ENCODE data around the gene GALNS. TPM values are rescaled to one million over a fixed set of nuclear protein-coding genes. Genes with fewer than 3 reads are reported as not detected.

Gene GALNS
- total RNA-seq, 2 donors from 2014 or later, result 37.6 to 73.0 TPM

DNA sequence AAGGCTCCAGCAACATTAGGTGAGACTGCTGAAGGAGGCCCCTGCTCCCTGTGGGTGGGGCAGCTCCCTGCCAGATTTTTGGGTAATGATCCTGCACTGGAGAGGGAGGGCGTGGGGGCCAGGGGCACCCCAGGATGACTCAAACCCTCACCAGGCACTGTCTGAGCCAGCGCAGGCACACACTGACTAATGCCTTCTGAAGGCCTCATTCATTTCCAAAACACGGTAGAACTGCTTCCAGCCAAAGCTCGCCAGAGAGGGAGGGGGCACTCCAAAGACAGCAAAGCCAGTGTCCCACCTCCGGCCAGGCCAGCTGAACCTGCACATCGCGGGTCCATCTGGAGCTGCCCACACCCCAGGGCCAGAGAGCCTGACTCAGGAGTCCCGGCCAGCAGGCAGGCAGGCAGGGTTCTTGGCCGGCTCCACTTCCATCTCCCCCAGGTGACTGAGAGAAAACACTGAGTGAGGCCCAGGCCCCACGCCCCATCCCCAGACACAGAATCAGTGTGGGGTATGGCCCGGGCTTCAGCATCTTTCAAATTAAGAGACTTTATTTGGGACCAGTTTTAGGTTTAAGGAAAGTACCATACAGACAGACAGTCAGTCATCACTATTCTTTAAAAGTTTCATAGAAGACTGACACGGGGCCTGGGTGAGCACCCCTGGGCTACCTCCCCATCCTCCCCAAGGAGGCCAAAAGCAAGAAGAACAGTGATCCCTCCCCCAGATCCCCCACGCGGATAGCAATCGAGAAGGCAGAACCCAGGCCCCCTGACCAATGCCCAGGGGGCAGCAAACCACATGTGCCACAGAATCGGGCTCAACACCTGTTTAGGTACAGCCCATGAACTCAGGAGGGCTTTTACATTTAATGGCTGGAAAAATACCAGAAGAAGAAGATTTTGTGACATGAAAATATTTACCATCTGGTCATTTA lies 74.0 kb downstream of the GALNS start:
- Mint-ChIP-seq H3K27me3 (no peaks in the 10 kb centered on the region), H3K4me1 (peaks cover 21% of the 10 kb centered on the region), H3K36me3 (ENCODE audit: low read depth) (peaks cover 22% of the 10 kb centered on the region), H3K4me3 (peak overlapping the region; percentile 87), H3K27ac (peak overlapping the region; percentile 89), H3K9me3 (no peaks in the 10 kb centered on the region)
- ATAC-seq (replicated peaks), result peak; percentile 81

DNA sequence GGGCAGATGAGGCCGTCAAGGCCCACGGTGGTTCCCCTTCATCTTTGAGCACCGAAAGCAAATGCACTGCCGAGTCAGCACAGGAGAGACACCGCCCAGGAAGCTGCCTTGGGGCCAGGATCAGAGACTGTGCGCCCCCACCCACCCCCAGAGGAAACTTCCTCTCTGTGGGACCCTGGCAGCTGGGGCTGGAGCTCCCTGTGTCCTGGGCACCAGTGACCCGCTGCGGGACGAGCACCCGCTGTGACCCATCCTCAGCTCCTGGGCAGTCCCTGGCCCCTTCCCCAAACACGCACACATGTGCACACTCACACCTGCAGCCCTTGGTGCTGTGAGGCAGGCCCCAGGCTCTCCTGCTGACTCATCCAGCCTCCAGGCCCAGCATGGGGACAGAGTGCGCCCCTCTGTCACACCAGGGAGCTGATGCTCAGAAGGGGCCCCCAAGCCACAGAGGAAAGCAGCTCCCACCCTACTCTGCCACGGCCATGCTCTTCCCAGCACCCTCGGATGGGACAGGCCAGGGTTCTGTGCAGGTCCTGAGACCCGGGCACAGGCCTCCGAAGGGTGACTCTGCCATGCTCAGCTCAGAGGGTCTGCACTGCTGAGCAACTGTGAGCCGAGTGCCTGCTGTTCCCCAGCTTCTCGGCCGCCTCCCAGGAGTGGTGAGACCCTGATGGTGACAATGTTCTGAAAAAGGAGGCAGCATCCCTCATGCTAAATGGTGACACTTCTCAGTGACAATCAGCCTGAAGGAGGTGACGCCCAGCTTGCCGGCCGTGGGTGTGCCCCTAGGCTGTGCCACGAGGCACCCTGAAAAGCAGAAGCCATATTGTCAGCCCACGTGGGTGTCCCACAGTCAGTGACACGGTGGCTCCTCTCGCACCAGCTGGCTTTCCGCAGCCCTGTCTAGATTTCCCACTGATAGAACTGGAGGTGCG lies 75.3 kb downstream of the GALNS start:
- peak overlapping the region; percentile 89 for H3K27ac Mint-ChIP-seq
- ATAC-seq (replicated peaks), result peak; percentile 51
- no peaks in the 10 kb centered on the region for H3K27me3 Mint-ChIP-seq
- no peaks in the 10 kb centered on the region for H3K9me3 Mint-ChIP-seq
- H3K4me3 Mint-ChIP-seq, result peak overlapping the region; percentile 87
- peaks cover 33% of the 10 kb centered on the region for H3K36me3 Mint-ChIP-seq (ENCODE audit: low read depth)
- peaks cover 21% of the 10 kb centered on the region for H3K4me1 Mint-ChIP-seq

DNA sequence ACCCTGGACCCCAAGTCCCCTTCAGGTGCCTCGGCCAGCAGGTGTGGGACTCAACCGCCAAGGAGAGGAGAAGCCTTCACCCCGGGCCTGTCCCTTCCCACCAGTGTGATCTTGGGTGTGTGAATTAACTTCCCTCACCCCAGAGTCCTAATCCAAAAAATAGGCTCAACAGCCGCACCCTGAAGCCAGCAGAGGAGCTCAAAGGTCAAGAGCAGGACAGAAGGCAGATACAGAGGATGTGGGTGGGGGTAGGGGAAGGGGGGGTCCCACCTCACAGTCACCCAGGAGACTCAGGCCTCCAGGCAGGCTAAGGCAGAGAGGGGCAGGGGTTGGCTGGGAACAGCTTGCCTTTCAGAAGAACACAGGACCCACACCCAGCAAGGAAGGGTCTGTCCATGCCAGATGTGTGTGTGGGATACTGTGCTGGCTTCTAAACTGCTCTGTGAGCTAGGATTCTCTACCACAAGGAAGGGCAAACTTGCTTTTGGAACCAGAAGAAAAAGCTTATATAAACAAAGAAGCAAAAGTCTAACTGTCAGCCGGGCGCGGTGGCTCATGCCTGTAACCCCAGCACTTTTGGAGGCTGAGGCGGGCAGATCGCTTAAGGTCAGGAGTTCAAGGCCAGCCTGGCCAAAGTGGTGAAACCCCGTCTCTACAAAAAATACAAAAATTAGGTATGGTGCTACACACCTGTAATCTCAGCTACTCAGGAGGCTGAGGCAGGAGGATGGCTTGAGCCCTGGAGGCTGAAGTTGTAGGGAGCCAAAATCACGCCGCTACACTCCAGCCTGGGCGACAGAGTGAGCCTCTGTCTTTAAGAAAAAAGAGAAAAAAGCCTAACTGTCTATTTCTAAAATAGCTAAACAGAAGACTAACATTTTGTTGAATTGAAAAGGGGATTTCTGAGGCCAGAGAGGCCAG lies 76.3 kb downstream of the GALNS start:
- no peak for ATAC-seq (replicated peaks)
- Mint-ChIP-seq H3K27me3 (no peaks in the 10 kb centered on the region), H3K36me3 (ENCODE audit: low read depth) (peaks cover 39% of the 10 kb centered on the region), H3K4me1 (peaks cover 21% of the 10 kb centered on the region), H3K27ac (peak overlapping the region; percentile 89), H3K4me3 (peak overlapping the region; percentile 87), H3K9me3 (no peaks in the 10 kb centered on the region)

DNA sequence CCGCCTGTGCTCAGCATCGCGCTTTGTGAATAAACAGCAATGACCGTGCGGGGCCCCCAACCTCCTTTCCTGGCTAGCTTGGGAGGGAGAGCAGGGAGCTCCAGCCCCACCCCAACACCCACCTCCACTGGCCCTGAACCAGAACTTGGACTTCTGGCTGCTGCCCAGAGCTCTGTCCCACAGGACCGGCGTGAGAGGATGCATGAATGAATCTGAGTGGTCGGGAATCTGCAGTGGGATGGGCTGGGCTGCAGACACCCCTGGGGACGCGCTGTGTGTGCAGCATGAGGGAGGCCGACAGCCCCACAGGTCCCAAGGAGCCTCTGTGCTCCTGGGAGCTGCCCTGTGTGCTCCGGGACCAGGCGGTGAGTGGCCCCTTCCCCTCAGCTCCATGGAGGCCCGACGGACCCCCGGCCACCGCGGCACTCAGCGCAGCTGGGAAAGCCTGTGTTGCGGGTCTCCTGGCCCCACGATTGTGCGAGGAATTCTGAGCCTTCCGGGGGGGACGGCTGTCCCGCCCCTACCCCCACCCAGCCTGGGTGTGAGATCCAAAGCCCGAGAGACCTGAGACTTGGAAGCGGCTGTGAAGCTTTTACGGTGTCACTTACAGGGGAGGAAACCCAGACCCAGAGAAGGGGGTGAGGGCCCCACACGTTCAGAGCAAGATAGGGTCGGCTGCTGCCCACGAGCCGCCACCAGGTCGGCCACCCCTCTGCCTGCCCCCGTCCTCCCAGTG lies 77.2 kb downstream of the GALNS start:
- peaks cover 39% of the 10 kb centered on the region for H3K36me3 Mint-ChIP-seq (ENCODE audit: low read depth)
- H3K4me3 Mint-ChIP-seq, result peak overlapping the region; percentile 87
- no peaks in the 10 kb centered on the region for H3K27me3 Mint-ChIP-seq
- H3K4me1 Mint-ChIP-seq, result peaks cover 24% of the 10 kb centered on the region
- ATAC-seq (replicated peaks), result no peak
- H3K9me3 Mint-ChIP-seq, result no peaks in the 10 kb centered on the region
- peak overlapping the region; percentile 89 for H3K27ac Mint-ChIP-seq

DNA sequence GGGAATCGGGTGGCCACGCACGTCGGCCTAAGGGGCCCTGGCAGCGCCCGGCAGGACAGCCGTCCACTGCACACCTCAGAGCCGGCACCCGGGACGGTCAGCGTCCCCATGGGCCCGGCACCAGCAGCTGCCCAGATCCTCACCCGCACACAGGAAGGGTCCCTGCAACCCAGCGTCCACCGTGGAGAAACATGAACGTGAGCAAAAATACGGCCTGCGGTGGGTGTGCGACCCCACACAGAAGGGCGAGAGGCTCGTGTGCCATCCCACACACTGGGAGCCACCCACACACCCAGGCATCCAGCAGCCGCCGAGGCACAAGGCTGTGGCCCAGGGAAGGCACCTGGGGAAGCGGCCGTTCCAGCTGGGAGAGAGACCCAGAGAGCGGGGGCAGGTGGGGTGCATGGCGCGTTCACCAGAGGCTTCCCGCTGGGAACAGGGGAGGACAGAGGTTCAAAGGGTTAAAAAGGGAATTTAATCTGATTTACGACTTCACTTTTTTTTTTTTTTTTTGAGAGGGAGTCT lies 78.1 kb downstream of the GALNS start:
- ATAC-seq (replicated peaks), result no peak
- H3K36me3 Mint-ChIP-seq (ENCODE audit: low read depth), result peaks cover 39% of the 10 kb centered on the region
- no peak overlapping the region for H3K4me3 Mint-ChIP-seq
- no peaks in the 10 kb centered on the region for H3K9me3 Mint-ChIP-seq
- H3K27me3 Mint-ChIP-seq, result no peaks in the 10 kb centered on the region
- H3K4me1 Mint-ChIP-seq, result peaks cover 25% of the 10 kb centered on the region
- no peak overlapping the region for H3K27ac Mint-ChIP-seq

DNA sequence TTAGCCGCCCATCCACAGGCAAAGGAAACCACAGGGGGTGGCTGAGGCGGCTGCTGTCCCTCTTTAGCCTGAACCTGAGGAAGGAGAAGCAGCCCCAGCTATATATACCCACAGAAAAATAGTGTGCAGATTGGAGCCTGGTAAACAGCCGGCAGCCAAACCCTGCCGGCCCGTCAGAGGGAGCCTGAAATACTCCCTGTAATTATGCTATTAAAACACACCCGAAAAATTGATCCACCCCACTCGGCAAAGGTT lies 78.5 kb downstream of the GALNS start:
- Mint-ChIP-seq H3K4me3 (no peak overlapping the region), H3K36me3 (ENCODE audit: low read depth) (peaks cover 38% of the 10 kb centered on the region), H3K4me1 (peaks cover 25% of the 10 kb centered on the region), H3K9me3 (no peaks in the 10 kb centered on the region), H3K27me3 (no peaks in the 10 kb centered on the region), H3K27ac (peak overlapping the region; percentile 48)
- ATAC-seq (replicated peaks), result no peak

DNA sequence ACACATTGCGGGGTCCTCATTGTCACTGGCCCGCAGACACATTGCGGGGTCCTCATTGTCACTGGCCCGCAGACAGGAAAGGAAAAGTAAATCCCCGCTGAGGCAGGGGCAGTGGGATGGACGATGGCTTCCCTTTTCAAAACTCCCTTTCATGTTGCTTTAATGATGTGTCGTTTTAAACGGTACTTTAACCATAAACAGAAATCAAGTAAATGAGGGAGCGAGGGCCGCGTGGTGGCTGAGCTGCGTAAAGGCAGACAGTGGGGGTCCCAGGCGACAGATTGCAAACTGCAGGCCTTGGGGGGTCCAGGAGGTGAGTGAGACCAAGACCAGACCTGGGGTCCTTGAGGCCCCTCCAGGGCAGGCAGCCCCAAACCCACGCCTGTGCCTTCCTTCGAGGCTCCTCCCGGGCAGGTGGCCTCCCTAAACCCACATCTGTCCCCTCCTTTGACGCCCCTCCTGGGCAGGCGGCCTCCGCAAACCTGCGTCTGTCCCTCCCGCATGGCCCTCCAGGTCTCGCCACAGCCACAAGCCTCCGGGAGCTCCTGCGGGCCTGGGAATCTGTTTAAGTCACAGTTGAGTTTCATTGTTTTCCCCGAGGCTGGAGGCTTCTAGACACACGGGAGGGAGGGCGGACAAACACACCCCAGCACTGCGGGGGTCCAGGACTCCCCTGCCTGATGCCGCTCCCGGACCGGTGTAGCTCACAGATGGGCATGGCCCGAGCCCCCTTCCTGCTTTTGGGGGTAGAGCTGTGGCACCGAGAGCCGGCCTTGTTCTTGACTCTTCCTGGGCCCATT lies 79.1 kb downstream of the GALNS start:
- peaks cover 33% of the 10 kb centered on the region for H3K36me3 Mint-ChIP-seq (ENCODE audit: low read depth)
- H3K27ac Mint-ChIP-seq, result peak overlapping the region; percentile 48
- no peak overlapping the region for H3K4me3 Mint-ChIP-seq
- H3K9me3 Mint-ChIP-seq, result no peaks in the 10 kb centered on the region
- ATAC-seq (replicated peaks), result no peak
- peaks cover 20% of the 10 kb centered on the region for H3K4me1 Mint-ChIP-seq
- H3K27me3 Mint-ChIP-seq, result no peaks in the 10 kb centered on the region

DNA sequence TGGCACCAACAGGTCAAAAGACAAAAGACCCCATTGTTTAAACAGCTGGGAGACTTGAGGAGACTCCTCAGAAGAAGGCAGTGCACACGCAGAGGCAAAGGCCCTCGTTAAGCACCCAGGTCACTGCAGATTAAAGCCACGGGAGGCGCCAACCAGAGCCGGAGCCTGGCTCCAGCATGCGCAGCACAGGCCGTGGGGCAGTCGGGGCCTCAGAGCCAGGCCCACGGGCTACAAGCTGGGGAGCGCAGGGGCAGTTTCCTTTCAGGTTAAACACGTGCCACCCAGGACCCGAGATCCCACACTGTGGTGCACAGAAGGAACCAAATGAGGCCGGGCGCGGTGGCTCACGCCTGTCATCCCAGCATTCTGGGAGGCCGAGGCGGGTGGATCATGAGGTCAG lies 80.9 kb downstream of the GALNS start:
- no peaks in the 10 kb centered on the region for H3K27me3 Mint-ChIP-seq
- peaks cover 25% of the 10 kb centered on the region for H3K36me3 Mint-ChIP-seq (ENCODE audit: low read depth)
- no peaks in the 10 kb centered on the region for H3K9me3 Mint-ChIP-seq
- H3K27ac Mint-ChIP-seq, result no peak overlapping the region
- H3K4me1 Mint-ChIP-seq, result peaks cover 10% of the 10 kb centered on the region
- no peak overlapping the region for H3K4me3 Mint-ChIP-seq
- ATAC-seq (replicated peaks), result no peak

DNA sequence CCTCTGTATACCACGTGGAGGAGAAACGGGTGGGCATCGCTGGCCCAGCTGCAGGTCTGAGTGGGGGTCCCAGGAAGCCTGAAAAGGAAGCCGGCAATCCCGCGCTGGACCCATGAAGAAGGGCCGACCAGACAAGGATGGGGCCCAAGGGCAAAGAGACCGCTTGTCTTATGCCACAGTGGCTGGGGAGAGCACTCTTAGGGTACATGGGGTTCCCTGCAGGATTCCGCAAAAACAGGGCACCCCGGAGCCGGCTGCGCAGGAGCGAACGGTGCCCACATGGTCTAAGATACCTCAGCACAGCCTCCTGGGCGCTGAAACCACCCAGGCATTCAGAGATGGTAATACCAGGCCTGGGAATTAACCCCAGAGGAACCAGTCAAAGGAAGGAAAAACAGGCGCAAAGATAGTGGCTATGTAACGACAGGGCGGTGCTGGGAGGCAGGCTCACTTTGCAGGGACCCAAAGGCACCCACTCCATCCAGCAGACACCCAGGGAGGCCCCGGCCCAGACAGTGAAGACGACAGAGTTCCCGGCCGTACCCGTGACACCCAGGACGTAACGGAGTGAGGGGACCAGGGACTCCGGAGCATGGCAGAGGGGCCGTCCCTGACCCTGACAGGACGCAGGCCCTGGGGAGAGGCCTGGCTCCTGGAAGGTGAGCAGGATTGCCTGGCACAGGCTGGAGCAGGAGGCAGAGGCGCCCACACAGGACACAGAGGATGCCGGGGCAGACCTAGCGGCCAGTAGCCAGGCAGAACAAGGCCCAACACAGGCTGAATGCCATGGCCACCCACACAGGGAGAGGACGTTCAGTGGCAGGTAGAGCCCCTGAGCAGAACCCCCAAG lies 82.0 kb downstream of the GALNS start:
- H3K36me3 Mint-ChIP-seq (ENCODE audit: low read depth), result peaks cover 25% of the 10 kb centered on the region

DNA sequence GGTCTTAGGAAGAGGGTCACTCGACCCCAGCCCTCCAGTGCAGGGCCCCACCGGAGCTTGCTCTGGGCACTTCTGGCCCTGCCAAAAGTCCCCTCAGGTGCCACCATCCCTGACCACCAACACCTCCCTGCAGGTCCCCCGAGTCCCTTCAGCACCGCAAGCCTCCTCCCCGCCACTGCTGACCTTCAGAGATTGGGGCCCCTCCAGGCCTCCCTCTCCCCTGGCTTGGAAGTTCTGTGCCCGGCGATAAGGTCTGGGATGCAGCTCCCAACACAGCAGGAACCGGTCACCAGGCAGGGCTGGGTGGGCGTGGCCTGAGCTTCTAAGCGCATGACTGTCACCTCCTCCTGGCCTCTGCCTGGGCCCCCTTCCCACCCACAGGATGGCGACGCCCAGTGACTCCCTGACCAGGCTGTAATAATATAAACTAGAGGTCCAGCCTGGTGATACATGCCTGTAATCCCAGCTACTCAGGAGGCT lies 82.9 kb downstream of the GALNS start:
- H3K27me3 Mint-ChIP-seq, result no peaks in the 10 kb centered on the region
- no peak overlapping the region for H3K4me3 Mint-ChIP-seq
- H3K27ac Mint-ChIP-seq, result no peak overlapping the region
- H3K4me1 Mint-ChIP-seq, result peaks cover 4% of the 10 kb centered on the region
- no peak for ATAC-seq (replicated peaks)
- peaks cover 33% of the 10 kb centered on the region for H3K36me3 Mint-ChIP-seq (ENCODE audit: low read depth)
- no peaks in the 10 kb centered on the region for H3K9me3 Mint-ChIP-seq

More for the DNA sequence above, 82.0 kb downstream of the GALNS start:
- Mint-ChIP-seq H3K9me3 (no peaks in the 10 kb centered on the region), H3K4me3 (no peak overlapping the region), H3K4me1 (peaks cover 4% of the 10 kb centered on the region), H3K27ac (no peak overlapping the region), H3K27me3 (no peaks in the 10 kb centered on the region)
- ATAC-seq (replicated peaks), result no peak

DNA sequence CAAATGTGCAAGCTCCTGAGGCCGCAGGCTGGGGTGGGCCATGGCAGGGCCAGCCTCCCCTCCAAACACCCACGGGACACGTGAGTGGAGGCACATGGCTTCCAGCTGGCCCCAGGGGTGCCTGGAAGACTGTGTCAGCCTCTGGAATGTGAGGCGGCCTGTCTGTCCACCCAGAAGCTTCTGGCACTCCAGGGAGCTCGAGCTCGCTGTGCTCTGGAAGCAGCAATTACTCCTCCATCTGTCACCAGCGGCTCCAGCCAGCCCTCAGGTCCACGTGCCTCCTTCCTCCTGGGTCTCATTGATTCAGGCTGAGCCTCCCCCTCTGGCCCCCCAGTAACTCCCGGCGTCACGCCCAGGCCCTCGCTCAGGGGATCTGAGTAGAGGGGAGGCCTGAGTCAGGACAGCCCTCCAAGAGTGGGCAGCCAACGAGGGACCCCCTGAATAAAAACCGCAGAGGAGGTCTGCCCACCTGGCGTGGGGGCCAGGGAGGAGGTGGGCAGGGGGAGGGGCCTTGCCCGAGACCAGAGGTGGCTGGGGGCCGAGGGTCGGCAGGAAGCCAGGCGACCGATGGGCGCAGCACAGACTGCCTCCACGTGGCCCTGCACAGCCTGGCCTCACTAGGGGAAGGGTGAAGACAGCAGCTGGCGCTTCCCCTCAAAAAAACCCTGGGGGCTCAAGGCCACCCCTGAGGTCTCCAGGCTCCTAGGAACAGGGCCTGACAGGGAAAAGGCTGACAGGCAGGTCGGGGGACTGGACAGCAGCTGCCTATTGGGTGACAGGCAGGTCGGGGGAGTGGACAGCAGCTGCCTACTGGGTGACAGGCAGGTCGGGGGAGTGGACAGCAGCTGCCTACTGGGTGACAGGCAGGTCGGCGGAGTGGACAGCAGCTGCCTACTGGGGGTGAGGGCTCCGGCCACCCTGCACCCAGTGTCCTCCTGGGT lies 83.6 kb downstream of the GALNS start:
- H3K4me3 Mint-ChIP-seq, result no peak overlapping the region
- H3K27me3 Mint-ChIP-seq, result no peaks in the 10 kb centered on the region
- peaks cover 4% of the 10 kb centered on the region for H3K4me1 Mint-ChIP-seq
- H3K36me3 Mint-ChIP-seq (ENCODE audit: low read depth), result peaks cover 28% of the 10 kb centered on the region
- no peak overlapping the region for H3K27ac Mint-ChIP-seq
- no peak for ATAC-seq (replicated peaks)
- H3K9me3 Mint-ChIP-seq, result no peaks in the 10 kb centered on the region
